IPS-NIHi7 (cell line): ENCODE data around the gene SEZ6L2.

Experiments used
- DNase-seq: peaks from one replicate; pipeline ENCODE4 v3.0.0; 2012; ENCODE audit warnings: mixed read lengths; ENCODE audit errors: extremely low spot score

SEZ6L2 gene

DNA sequence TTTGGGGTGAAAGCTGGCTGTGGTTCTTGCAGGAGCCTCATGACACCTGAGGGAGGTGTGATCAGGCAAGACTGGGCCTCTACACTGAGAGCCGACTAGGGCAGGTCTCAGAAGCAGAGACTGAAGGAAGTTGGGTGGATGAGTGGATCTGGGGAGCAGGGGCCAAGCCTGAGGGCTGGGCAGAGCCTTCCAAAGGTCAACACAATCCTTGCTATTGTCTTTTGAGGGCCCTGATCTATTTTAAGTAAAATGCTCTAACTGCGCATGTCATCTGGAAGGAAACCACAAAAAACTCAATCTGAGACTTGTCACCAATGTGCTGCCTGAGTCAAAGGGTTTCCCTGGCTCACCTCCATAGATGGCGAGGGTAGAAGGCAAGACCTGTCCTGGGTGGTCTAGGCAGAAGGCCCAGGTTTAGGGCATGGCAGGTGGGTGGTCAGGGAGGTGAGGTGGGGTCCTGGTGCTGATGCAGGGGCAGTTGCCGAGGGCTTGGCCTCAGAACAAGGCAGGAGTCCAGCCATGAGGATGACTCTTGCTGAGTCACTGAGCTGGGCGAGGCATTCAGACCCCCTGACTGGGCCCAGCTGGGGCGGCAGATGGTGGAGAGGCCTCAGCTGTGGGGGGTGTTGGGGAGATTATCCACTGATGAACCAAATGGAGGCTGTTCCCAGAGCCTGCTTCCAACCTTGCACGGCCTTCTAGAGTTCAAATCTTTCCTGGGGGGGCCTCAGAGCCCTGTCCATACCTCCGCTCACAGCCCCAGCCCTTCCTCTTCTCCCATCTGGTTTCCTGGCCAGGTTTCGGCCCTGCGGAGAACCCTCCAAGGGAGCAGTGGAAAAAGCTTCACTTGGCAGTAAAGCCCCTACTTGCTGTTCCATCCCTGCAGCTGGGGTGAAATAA, 74.0 kb downstream of the SEZ6L2 start:
- no peak for DNase-seq

DNA sequence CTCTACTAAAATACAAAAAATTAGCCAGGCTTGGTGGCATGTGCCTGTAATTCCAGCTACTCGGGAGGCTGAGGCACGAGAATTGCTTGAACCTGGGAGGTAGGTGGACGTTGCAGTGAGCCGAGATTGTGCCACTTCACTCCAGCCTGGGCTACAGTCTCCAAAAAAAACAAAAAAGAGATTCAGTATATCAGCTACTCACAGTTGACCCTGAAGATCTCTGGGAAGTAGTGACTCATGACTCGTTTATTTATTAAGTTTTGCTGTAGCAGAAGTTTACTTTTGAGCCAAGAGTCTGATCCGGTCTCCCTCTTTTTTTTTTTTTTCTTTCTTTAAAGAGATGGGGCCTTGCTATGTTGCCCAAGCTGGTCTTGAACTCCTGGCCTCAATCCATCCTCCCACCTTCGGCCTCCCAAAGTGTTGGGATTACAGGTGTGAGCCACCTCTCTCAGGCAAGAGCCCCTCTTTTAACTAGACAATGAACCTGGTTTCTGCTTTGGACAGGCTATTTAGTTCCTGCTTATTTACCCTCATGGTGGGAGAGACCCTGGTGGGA, 74.7 kb downstream of the SEZ6L2 start:
- no peak for DNase-seq

DNA sequence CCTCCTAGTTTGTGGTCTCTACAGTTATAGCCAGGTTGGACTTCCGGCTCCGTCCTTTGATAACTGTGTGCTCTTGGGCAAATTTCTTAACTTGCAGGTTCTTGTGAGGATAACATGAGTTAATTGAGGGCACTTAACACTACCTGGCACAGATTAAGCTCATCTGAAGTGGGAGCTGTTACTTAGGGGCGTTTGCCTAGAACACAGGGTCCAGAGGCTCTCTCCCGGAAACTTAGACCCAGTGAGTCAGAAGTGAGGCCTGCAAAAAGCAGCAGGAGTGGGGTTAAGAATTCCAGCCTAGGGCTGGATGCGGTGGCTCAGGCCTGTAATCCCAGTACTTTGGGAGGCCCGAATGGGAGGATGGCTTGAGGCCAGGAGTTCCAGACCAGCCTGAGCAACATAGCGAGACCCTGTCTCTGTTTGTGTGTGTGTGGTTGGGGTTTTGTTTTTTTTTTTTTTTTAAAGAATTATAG, 77.7 kb downstream of the SEZ6L2 start:
- DNase-seq, result no peak
